IPS-NIHi7 (cell line): ENCODE results near the gene SEC14L5.
A peak's percentile ranks its signal among the peaks of the same experiment; 100 is the strongest.
"Not testable (repeated sequence)": the region's sequence is repeated elsewhere in the genome, so short reads cannot be mapped to it uniquely, and the experiment has no call there.

Experiments
- DNase-seq: peaks from one replicate; pipeline ENCODE4 v3.0.0; 2012; ENCODE audit warnings: mixed read lengths; ENCODE audit errors: extremely low spot score

SEC14L5 gene

DNA sequence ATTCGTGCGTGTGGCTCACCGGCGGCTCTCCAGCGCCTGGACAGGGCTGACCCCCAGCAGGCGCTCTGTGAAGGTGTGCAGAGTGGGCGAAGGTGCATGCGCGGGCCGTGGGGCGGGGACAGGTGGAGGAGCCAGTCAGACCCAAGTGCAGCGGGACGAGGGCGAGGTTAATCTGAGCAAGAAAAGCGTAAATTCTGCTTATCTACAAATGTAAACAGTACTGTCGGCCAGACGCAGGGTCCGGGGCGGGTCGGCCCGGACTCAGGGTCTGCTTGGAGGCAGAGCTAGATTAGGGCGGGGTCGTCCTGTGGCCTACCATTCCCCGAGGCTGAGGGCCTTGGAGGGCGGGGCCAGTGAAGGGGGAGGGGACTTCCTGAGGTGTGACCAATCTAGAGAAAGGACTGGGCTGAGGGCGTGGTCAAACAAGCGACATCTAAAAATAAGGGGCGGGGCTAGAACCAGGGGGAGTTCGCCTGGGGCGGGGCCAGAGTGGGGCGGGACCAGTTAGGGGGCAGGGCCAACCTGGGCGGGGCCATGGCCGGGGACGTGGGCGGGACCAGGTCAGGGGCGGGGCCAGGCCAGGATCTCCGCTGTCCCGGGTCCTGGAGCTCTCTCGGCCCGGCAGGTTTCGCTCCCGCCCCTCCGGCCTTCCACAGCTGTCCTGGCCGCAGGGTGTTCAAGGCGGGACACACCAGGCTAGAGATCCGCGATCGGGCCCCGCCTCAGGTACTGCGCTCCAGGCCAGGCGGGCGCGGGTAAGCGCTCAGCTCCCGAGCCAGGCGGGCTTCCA lies at the start of gene SEC14L5:
TSS of gene SEC14L5 (plus strand) at position 611 of the 790 bp plus-strand sequence. CDS start 994 bp downstream, outside the sequence.
- peak; percentile 99 for DNase-seq

DNA sequence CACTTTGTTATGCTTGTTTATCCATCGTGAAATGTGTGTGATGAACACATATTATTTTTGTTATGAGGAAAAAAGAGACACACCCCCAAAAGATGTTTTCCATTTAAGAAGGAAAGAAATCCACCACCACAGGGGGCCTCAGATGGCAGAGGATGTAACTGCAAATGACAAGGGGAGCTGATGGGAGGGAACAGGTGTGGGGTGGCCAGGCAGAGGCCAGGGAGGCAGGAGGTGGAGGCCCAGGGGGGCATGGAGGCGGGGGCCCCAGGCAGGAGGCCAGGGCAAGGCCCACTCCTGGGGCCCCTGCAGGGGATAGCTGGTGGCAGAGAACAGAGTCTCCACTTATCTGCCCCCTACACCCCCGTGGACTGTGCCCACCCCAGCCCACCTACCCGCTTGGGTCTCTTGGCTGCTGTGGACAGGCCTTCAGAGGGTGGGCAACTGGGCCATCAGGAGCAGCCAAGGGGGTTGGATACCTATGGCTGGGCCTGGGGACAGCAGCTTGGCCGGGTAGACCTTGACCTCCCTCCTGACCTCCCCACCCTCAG lies 49.2 kb upstream of the SEC14L5 start:
- DNase-seq: no peak

DNA sequence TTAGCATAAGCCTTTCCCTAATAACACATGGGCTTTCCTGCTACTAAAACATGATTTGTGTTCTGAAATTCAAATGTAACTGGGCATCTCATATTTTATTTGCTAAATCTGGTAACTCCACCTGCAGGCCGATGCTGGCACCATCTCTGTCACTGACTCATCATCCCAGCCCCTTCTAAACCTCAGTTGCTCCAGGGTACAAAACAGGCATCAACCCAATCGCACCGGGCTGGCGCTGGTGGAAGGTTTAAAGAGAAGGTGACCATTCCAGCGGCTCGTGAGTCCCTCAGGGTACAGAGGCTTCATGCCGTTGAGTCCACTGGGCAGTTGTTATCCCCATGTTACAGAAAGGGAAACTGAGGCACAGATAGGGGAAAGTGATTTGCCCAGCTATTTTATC lies 48.3 kb upstream of the SEC14L5 start:
- no peak for DNase-seq

DNA sequence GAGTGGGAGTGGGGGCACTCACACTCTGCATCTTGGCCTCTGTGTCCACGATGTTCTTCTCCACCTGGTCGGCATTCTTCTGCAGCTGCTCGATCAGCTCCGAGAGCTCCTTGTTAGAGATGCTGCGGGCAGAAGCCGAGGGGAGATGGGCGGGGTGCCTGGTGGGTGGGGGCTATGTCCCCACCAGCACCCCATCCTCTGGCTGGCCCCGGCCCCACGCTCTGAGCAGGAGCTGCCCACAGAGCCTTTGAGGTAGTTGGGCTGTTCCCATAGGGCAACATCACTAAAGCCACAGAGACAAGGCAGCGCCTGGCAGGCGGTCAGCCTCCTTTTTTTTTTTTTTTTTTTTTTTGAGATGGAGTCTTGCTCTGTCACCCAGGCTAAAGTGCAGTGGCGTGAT lies 47.3 kb upstream of the SEC14L5 start:
- no peak for DNase-seq

DNA sequence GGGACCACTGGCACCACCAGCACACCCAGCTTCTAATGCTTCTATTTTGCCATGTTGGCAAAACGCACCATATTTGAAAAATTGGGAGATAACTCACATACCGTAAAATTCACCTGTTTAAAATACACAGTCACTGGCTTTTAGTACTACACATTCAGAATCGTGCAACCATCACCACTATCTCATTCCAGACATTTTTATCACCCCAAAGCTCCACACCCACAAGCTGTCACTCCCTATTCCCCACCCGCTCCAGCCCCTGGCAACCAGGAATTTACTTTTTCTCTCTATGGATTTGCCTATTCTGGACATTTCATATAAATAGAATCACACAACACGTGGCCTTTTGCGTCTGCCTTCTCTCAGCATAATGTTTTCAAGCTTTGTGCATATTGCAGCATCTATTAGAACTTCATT lies 46.2 kb upstream of the SEC14L5 start:
- no peak for DNase-seq

DNA sequence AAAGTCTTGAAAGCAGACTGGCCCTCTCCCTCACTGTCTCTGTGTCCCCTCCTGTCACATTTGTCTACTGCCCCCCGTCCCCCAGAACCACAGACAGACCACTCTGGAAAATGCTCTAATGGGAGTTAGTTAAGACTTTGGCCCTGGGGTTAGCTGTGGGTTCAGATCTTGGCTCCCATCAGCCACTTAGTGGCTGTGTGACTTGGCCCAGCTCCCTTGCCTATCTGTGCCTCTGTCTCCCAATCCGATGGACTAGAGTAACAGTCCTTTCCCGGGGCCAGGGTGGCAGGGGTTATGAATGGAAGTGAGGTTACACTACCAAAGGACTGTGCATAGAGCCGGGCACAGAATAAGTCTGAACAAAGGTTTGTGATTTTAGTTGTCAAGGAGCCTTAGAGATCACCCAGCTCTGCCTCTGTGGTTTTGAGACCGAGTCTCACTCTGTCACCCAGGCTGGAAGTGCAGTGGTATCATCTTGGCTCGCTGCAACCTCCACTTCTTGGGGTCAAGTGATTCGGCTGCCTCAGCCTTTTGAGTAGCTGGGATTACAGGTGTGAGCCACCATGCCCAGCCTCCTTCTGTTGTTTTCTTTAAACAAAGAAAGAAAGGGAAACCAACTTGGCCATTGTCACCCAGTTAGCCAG lies 44.9 kb upstream of the SEC14L5 start:
- DNase-seq: no peak

DNA sequence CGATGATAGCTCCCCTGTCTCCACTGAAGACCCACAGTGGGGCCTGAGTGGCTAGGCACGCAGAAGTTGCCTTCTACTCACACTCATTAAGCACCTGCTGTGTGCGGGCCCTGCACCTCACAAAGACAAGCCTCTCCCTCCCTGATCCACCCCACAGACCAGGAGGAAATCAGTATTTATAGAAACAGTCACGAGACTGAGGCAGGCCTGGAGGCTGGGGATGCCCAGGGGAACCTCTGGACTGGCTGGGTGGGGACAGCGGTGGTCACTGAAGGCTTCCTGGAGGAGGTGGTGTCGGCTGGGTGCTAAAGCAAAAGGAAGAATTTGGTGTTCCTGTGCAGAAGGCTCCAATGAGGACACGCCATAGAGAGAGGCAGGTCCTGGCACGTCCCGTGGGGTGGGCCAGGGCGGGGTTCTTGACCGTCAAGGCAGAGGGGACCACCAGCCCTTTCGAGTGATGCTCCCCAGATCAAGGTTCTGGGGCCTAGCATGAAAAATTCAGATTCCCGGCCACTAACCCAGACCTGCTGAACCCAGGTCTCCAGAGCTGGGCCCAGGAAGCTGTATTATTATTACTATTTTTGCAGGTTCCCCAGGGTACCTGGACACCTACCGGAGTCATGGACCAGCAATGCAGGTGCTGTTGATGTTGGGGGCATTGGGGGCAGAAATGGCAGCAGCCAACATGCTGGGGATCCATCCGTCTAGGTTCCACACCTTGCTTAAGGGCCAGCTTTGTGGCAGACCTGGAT lies 44.2 kb upstream of the SEC14L5 start:
- no peak for DNase-seq

DNA sequence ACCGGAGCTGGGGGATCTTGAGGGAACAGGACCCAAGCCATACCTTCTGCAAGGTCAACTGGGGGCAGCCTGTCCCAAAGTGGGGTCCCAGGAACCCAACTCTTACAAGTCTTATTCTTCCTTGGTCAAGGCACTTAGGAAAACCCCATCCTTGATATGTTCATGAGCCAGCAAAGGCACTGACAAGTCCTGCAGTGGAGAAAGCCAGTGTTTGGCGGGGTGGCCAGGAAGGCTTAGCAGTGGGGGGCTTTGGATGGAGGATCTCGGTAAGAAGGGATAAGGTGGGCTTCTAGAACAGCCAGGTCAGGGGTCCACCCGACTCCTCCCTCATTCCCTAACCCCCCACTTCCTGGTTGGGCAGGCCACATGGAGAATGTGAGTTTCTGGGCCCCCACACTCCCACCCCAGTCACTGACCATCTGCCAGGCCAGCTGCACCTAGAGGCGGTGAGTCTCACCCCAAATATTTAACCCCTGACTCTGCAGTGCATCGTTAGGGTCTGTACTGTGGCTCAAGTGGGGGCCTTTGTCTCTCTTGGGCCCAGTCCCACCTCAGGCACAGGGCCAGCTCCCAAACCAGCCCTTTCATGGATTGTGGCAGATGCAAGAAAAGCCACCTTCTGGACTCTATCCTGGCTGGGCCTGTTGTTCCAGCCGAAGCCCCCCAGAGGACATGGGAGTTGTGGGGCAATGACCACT lies 43.5 kb upstream of the SEC14L5 start:
- no peak for DNase-seq

DNA sequence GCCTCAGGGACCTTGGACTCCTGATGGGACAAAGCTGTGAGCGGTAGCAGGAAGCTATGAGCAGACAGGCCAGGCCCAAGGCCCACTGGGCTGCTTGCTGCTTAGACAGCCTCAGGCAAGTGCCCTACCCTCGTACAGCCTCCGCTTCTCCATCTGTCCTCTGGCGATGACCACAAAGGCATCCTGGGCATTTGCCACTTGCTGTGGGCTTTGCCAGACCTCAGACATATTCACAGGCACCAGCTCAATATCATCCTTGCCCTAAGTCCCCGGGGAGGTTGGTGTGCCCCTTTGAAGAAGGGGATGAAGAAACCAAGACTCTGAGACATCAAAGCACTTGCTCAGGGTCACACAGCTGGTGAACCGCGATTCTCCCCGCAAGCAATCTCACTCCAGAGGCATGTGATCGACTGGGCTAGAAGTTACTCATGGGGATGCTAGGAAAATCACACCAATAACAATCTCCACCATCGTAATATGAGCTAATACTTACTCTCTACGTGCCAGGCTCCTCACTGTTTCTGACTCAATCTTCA lies 42.8 kb upstream of the SEC14L5 start:
- no peak for DNase-seq

DNA sequence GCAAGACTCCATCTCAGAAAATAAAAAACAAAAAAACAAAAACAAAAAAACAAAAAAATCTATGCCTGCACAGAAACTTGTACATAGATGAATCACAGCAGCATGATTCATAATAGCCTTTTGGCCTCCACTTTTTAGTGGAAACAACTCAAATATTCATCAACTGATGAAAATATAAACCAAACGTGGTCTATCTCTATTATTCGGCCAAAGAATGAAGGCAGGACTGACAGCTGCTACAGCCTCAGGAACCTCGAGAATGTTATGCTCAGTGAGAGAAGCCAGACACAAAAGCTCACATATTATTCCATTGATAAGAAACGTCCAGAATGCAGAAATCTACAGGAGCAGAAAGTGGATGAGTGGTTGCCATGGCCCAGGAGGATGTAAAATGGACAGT lies 41.0 kb upstream of the SEC14L5 start:
- DNase-seq: no peak

DNA sequence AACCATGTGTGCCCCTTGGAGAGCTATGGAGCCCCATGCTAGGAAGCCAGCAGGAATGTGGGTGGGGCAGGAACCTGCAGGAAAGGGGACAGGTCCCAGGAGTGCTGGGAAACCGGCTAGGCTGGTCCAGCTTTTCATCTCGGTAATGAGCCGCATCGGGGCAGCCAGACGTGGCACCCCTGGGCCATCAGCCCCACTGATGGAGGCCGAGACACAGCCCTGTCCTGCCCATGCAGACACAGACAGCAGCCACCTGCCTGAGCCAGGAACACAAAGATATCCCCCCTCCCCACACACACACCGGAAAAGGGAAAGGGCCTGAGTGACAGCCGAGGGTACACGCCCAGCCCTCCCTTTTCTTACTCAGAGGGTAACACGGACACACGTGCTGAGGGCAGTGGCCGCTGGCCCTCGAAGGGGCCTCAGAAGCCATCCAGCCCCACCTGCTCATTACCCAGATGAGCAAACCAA lies 39.3 kb upstream of the SEC14L5 start:
- DNase-seq: peak; percentile 45

DNA sequence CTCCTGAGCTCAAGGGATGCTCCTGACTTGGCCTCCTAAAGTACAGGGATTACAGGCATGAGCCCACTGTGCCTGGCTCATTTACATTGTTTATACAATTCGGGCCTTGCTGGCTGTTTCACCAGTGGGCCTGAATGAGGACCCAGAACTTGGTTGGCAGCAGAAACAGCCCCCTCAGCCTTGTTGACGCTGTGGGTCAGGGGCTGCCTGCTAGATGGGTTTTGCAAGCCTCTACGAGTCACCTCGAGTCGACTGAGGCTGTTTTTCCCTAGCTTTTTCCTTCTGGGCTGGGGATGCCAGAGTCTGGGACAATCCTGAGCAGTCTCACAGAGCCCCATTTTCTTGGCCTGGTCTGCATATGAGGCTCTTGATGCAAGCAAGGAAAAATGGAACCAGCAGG lies 37.3 kb upstream of the SEC14L5 start:
- no peak for DNase-seq

DNA sequence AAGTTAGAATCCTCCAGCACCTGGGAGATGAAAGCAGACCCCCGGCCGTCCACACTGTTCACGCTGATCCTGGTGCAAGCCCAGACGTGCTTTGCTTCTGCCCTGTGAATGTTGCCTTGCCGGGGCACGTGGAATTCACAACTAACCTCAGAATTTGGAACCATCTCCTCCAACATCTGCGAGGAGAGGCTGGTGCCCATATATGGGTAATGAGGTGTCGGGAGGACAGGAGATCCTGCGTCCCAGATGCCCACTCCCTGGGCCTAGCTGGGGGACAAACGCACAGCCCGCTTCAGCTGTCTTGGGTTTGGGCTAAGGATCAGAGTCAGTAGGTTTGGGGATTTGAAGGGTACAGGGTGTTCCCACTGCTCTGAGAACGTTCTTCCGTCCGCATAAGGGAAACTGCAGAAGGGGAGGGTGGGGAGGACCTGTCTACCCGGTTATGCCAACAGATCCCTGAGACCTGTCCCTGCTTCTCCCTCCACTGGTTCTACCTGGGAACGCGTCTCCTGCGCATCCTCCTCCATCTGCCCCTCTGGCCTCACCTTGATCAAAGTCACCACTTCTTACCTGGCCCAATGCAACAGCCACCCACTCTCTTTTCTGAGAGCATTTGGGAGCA lies 35.3 kb upstream of the SEC14L5 start:
- no peak for DNase-seq

DNA sequence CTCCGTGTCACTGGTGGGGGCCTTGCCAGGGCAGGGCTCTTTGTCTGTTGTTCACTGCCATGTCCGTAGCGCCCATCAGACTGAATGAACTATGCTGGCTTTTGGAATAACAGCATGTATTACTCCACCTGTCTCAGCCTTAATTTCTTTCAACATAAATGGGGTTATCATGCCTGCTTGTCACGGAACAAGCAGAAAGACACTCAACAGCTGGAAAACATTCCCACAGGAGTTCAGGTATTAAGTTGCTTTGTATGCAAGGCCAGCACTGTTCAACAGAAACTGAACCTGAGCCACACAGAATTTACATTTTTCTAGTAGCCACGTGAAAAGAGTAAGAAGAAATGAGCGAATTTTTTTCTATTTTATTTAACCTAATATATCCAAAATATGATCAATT lies 34.3 kb upstream of the SEC14L5 start:
- no peak for DNase-seq

DNA sequence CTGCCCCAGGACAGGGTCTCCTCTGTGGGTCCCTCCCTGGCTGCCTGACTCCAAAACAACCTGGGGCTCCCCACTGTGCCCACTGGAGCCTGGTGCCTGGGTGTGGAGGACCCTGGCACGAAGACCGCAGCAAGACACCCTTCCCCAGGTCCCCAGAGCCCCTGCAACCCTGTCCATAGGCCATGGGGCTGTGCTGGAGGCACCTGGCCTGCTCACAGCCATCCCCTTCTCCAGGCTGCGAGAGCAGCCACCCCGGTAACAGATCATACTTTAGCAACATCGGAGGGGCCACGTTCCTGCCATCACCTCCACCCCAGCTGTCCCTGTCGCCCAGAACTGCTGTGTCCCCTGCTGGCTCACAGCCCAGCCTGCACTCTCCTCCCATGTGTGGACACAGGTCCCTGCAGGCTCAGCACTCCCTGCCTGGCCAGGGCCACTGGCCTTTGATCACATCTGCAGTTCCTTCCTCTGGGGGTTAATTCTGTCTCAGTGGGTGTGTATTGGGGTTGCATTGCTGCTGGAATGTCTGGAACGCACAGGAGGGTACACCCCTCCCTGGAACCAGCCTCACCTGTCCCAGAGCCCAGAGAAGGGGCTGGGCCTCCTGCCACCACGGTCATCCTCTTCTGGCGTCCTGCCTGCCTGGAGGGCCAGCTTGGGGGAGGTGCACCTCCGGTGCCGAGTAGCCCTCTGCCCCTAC lies 33.4 kb upstream of the SEC14L5 start:
- peak; percentile 44 for DNase-seq

DNA sequence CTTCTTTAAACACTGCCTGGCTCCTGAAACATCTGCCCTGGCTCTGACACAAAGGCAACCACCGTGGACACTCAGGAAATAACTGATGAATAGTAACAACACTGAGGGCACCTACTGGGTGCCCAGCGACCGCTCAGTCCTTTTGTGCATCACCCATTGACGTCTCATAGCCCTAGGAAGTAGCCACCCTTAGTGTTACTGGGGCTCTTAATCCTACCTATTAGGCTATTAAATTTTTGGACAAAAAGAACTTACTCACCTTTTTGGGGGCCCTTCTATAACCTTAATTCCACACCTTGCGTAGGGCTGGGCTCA lies 32.9 kb upstream of the SEC14L5 start:
- no peak for DNase-seq

DNA sequence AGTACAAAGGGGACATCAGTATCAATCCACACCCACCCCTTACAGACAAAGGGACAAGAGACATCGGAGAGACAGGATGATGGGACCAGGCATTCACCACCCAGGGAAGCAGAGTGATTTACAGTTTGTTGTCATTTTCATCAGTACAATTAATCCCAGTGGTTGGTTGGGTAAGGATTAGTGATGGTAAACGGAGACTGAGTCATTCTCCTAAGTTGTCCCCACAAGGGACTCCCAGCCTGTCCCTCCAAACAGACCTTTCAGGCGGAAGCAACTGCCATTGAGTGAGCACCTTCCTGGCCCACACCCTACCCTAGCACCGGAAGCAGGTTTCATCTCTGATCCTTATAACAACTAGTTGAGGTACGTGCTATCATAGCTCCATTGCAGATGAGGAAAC lies 32.3 kb upstream of the SEC14L5 start:
- DNase-seq: no peak

DNA sequence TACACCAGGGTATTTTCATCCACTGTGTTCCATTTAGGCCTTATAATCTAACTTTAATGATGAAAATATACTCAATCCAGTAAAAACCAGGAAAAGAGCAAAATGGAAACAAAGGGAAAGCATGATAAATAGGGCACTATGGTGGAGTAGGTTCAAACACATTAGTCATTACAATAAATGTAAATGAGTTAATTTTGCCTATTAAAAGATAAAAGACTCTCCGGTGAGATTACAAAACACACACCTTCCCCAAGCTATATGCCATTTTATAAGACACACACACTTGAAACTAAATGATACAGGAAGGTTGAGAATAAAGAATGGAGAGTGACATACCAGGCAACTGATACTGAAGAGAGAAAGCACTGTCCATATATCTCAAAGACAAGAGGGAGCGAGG lies 31.2 kb upstream of the SEC14L5 start:
- DNase-seq: no peak

DNA sequence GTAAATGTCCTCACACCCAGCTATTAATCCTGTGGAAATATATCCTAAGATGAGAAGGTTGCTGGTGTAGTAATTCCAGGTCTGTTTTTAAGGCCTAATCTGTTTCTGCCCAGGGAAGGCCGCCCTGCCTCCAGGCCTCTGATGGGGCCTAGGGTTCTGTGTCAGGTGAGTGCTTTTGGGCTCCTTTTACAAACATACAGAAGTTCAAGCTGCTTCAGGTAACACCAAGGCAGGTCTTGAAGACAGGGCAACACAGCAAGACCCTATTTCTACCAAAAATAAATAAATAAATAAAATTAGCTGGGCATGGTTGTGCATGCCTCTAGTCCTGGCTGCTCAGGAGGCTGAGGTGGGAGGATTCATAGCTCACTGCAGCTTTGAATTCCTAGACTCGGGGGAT lies 30.5 kb upstream of the SEC14L5 start:
- DNase-seq: no peak

DNA sequence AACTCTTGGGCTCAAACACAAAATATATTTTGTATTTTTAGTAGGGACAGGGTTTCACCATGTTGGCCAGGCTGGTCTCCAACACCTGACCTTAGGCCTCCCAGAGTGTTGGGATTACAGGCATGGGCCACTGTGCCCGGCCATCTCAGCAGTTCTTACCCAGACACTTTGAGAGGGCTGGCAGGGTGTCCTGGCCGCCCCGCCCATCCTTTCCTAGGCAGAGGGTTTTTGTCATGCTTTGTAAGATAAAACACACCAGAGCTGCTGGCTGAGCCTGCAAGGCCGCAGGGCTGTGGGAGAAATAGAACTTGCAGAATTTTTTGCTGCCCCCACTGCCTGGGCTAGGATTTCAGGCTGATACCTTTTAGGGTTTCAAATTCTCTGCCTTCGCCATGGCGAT lies 29.9 kb upstream of the SEC14L5 start:
- DNase-seq: no peak

DNA sequence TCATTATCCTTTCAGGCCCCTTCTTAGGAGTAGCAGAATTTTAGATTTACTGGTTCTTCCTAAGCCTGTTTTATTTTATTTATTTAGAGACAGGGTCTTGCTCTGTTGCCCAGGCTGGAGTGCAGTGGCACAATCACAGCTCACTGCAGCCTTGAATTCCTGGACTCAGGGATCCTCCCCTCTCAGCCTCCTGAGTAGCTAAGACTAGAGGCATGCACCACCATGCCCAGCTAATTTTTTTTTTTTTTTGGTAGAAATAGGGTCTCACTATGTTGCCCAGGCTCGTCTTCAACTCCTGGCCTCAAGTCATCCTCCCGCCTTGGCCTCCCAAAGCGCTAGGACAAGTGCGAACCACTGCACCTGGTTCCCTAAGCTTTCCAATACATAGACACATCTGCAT lies 28.5 kb upstream of the SEC14L5 start:
- DNase-seq: not testable (repeated sequence)
